Heart right ventricle (tissue), 16 donors: ENCODE results near the gene EMC8. TPM values are rescaled to one million over a fixed set of nuclear protein-coding genes. Genes with fewer than 3 reads are reported as not detected.

Experiments
- ATAC-seq, 8 donors: fragments of 200-7000 bp; cut with Tn5 transposase; one replicate each; pipeline ENCODE4 v1.9.1; 2020; ENCODE audit warnings: mild to moderate bottlenecking in 8 of 8, moderate library complexity in 8 of 8, moderate number of reproducible peaks in 1 of 8
- DNase-seq, 2 donors: peaks; one replicate each; pipeline ENCODE4 v3.0.0-alpha.2; 2020
- H3K27ac ChIP-seq, 10 donors: fragments of 200-600 bp; sonication (generic) in 2 of 10; one replicate each; pipeline versions ENCODE4 v1.5.0 to v1.8.0; 2020 to 2022; ENCODE audit warnings: mild to moderate bottlenecking in 3 of 10
- H3K27me3 ChIP-seq, 7 donors: fragments of 200-600 bp; one replicate each; pipeline ENCODE4 v1.8.0; 2021 to 2022; ENCODE audit warnings: mild to moderate bottlenecking in 2 of 7
- H3K36me3 ChIP-seq, 9 donors: fragments of 200-600 bp; sonication (generic) in 1 of 9; one replicate each; pipeline versions ENCODE4 v1.5.0 to v1.8.0; 2020 to 2022; ENCODE audit warnings: mild to moderate bottlenecking in 2 of 9
- H3K4me1 ChIP-seq, 9 donors: fragments of 200-600 bp; sonication (generic) in 1 of 9; one replicate each; pipeline versions ENCODE4 v1.5.0 to v1.8.0; 2020 to 2022; ENCODE audit warnings: mild to moderate bottlenecking in 4 of 9
- H3K4me3 ChIP-seq, 10 donors: fragments of 200-600 bp; sonication (generic) in 2 of 10; one replicate each; pipeline versions ENCODE4 v1.5.0 to v1.8.0; 2020 to 2022; ENCODE audit warnings: mild to moderate bottlenecking in 7 of 10, moderate library complexity in 2 of 10
- H3K9me3 ChIP-seq, 11 donors: fragments of 200-600 bp in 10 of 11; sonication (generic) in 2 of 11; one replicate each; pipeline versions ENCODE4 v1.5.0 to v1.8.0; 2013 to 2022; ENCODE audit warnings: mild to moderate bottlenecking in 2 of 11, control low read depth in 1 of 11, moderate library complexity in 1 of 11
- WGBS, 2 donors: extraction: QIAGEN DNeasy Blood & Tissue Kit; methylation state at CpG; one replicate each; pipeline ENCODE4 v1.1.7; 2013; ENCODE audit warnings: inconsistent platforms in 1 of 2; 5-methylcytosine and 5-hydroxymethylcytosine counted together
- intact Hi-C, 10 donors: fragments of 100-400 bp; cut with DNase I; formaldehyde crosslinking; loops; one replicate each; pipeline versions ENCODE4 v1.11.1 to v1.14.2; 2022
- polyA plus RNA-seq, 2 donors: library from polyadenylated mRNA; stranded (reverse); fragments of 200-250 nt; gene quantifications; one replicate each; pipeline ENCODE4 v1.2.3, GENCODE V29; 2013
- total RNA-seq, 10 donors: library from RNA; stranded (reverse); fragmentation: NEBNext Ultra II Directional in 3 of 10; extraction: Animal tissue kit (Norgen Biotek cat#: 25700) in 3 of 10; gene quantifications; one replicate each; pipeline versions ENCODE4 v1.2.1 to v1.2.4, GENCODE V29; 2021 to 2023
- TF ChIP-seq, protein P1 (sequence below), 9 donors: fragments of 200-600 bp; sonication (generic) in 2 of 9; IDR thresholded peaks; one replicate each; pipeline versions ENCODE4 v1.5.0 to v1.8.0; 2021 to 2022; ENCODE audit warnings: antibody characterized with exemption in 9 of 9, mild to moderate bottlenecking in 5 of 9, moderate library complexity in 1 of 9
- donor health status: Arrhythmogenic right ventricular cardiomyopathy.
- donor health status: ischemic (EF 13 %, LVEDD 7.1; RV severe dilation, severe dysfunction).
- donor health status: healthy with polysubstance abuse.
- donor health status: DM: no; HTN: yes; CAD: no.
- donor health status: DM: no; HTN: no; CAD: no.
- donor health status: ischemic (EF 25% LVEDD 6.9; RV normal size, moderate dysfunction).
- donor health status: ischemic (EF 25% LVEDD 5.7; RV mildly dilated, moderate dysfunction).
- donor health status: healthy.
- donor health status: DM: yes; HTN: yes; CAD: no.
- donor health status: Ischemic cardiomyopathy.
- donor health status: ischemic (EF 35%, LVEDD 5.7; RV mildly dilated, moderate dysfunction).
- donor health status: nonischemic (EF 11% LVEDD 7.7; RV severe dilation, severe dysfunction).
- donor health status: DM: yes; HTN: yes; CAD: no.
- donor health status: PGD.
- donor health status: ischemic (EF 29% LVEDD 5.4; RV normal size, mild dysfunction).
- donor health status: nonischemic (EF 23%, LVEDD 6.1; RV moderate dilation, normal function).

Gene EMC8
- total and polyA plus RNA-seq, 12 donors = 6.2 to 29.0 (median 25.3) TPM

DNA sequence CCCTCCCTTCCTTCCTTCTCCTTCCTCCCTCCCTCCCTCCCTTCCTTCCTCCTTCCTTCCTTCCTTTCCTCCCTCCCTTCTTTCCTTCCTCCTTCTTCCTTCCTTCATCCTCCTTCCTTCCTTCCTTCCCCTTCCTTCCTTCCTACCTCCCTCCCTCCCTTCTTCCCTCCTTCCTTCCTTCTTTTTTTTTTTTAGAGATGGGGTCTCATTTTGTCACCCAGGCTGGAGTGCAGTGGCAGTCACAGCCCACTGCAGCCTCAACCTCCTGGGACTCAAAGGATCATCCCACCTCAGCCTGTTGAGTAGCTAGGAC lies 44.8 kb upstream of the EMC8 start:
- H3K4me3 ChIP-seq = no peak overlapping the region
- ATAC-seq (no peak), DNase-seq (no peak)
- H3K27ac ChIP-seq = no peak overlapping the region
- TF ChIP-seq, protein P1, sequence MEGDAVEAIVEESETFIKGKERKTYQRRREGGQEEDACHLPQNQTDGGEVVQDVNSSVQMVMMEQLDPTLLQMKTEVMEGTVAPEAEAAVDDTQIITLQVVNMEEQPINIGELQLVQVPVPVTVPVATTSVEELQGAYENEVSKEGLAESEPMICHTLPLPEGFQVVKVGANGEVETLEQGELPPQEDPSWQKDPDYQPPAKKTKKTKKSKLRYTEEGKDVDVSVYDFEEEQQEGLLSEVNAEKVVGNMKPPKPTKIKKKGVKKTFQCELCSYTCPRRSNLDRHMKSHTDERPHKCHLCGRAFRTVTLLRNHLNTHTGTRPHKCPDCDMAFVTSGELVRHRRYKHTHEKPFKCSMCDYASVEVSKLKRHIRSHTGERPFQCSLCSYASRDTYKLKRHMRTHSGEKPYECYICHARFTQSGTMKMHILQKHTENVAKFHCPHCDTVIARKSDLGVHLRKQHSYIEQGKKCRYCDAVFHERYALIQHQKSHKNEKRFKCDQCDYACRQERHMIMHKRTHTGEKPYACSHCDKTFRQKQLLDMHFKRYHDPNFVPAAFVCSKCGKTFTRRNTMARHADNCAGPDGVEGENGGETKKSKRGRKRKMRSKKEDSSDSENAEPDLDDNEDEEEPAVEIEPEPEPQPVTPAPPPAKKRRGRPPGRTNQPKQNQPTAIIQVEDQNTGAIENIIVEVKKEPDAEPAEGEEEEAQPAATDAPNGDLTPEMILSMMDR (IDR thresholded peaks at IDR 0.05) = no peak
- H3K27me3 ChIP-seq = peaks cover 0 to 63% (median 41%) of the 10 kb centered on the region in 7 donors
- H3K9me3 ChIP-seq = peaks cover 0 to 4% (median 0%) of the 10 kb centered on the region in 11 donors
- intact Hi-C loops = no loop called here
- no peaks in the 10 kb centered on the region for H3K36me3 ChIP-seq
- peaks cover 0 to 11% (median 0%) of the 10 kb centered on the region in 9 donors for H3K4me1 ChIP-seq

DNA sequence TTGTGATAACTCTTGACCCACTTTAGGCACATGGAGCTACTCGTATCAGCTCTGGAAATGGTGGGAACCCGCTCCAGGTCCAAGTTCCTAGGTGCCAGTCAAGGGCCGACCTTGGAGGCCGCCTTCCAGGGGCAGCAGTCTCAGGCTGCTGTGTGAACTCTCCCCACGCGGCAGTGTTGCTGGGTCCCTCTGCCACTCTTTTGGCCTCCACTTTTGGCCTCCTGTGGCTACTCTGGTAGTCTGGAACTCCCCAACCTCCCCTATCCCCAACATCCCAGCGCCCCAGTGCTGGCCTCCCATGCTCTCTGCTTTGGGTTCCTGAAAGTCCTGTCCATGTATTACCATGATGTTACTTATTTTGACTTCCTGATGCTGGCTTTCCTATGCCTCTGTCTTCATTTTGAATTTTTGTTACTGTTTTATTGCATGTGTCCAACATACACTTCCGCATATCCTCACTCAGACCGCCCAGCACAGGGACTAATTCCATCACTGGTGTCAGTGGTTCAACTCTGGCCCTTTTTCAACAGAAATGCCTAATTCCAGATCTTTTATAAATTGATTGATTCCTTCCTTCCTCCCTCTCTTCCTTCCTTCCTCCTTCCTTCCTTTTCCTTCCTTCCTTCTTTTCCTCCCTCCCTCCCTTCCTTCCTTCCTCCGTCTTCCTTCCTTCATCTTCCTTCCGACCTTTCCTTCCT lies 44.3 kb upstream of the EMC8 start:
- 89 to 94% methylated on average over 11 of the region's 11 CpGs for WGBS, 2 donors
- Histone ChIP-seq H3K4me3 (no peak overlapping the region), H3K27me3 (peaks cover 0 to 60% (median 36%) of the 10 kb centered on the region in 7 donors), H3K4me1 (peaks cover 0 to 16% (median 0%) of the 10 kb centered on the region in 9 donors), H3K36me3 (no peaks in the 10 kb centered on the region), H3K9me3 (peaks cover 0 to 4% (median 0%) of the 10 kb centered on the region in 11 donors), H3K27ac (no peak overlapping the region)
- intact Hi-C loops = no loop called here
- TF ChIP-seq, protein P1 (IDR thresholded peaks at IDR 0.05) = no peak
- ATAC-seq (no peak), DNase-seq (no peak)

DNA sequence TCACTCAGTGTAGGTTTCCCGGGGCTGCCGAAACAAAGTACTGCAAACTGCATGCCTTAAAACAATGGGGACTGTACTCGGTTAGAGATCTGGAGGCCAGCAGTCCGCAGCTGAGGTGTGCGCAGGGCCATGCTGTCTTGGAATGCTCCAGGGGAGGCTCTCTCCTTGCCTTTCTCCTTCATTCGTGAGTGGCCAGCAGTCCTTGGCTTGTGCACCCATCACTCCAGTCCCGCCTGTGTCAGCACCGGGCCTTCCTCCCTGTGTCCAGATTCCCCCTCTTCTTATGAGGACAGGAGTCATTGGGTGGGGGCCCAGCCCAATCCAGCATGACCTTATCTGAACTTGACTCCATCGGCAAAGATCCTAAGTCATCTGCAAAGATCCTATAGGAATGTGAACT lies 43.5 kb upstream of the EMC8 start:
- DNase-seq (no peak), ATAC-seq (no peak)
- TF ChIP-seq, protein P1 (IDR thresholded peaks at IDR 0.05) = no peak
- intact Hi-C loops = no loop called here
- Histone ChIP-seq H3K4me3 (no peak overlapping the region), H3K4me1 (peaks cover 0 to 19% (median 0%) of the 10 kb centered on the region in 9 donors), H3K36me3 (no peaks in the 10 kb centered on the region), H3K9me3 (peaks cover 0 to 4% (median 0%) of the 10 kb centered on the region in 11 donors), H3K27me3 (peaks cover 0 to 58% (median 37%) of the 10 kb centered on the region in 7 donors), H3K27ac (no peak overlapping the region)
- WGBS, 2 donors = 92% methylated on average over 9 of the region's 9 CpGs

DNA sequence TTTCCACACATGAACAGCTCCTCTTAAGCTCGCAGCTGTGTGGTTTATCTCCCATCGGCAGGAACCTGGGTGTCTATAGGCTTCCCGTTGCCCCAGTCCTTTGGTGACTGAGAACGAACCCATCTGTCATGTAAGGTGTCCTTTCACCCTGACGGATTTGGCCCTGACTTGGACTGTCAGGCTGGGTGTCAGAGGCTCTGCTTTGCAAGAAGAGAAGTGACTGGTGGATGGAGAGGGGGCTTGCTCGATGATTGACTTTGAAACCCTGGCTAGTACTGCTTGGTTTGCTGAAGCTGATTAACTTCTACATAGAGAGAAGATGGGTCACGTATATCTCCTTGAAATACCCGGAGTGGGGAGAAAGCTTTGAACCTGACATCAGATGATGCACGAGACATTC lies 43.1 kb upstream of the EMC8 start:
- no peak overlapping the region for H3K27ac ChIP-seq
- peaks cover 0 to 4% (median 0%) of the 10 kb centered on the region in 11 donors for H3K9me3 ChIP-seq
- peaks cover 0 to 19% (median 0%) of the 10 kb centered on the region in 9 donors for H3K4me1 ChIP-seq
- WGBS, 2 donors = 77 to 88% methylated on average over 9 of the region's 9 CpGs
- DNase-seq (no peak), ATAC-seq (no peak)
- peaks cover 0 to 59% (median 37%) of the 10 kb centered on the region in 7 donors for H3K27me3 ChIP-seq
- intact Hi-C loops = no loop called here
- TF ChIP-seq, protein P1 (IDR thresholded peaks at IDR 0.05) = no peak
- no peaks in the 10 kb centered on the region for H3K36me3 ChIP-seq
- no peak overlapping the region for H3K4me3 ChIP-seq
